PC-9 (cell line): ENCODE results near the gene GSC. TPM values are rescaled to one million over a fixed set of nuclear protein-coding genes. Genes with fewer than 3 reads are reported as not detected.

Experiments used
- BruUV-seq: library from RNA; stranded (reverse); fragments of 400-500 nt; replicated peaks from 2 replicates; lab custom pipeline; 2021; lab: Mats Ljungman, UMichigan
- CTCF ChIA-PET: fragments of 300-600 bp; sonication (Branson Sonifier 250); formaldehyde crosslinking; loops from one replicate; lab custom pipeline; 2022; ENCODE audit warnings: antibody characterized with exemption; lab: Charles Lee
- POLR2A ChIA-PET: fragments of 300-600 bp; sonication (Branson Sonifier 250); formaldehyde crosslinking; loops from one replicate; lab custom pipeline; 2022; ENCODE audit warnings: antibody characterized with exemption; ENCODE audit not compliant: unreplicated experiment; lab: Charles Lee
- DNase-seq, 2 experiments: peaks; one replicate each; pipeline versions ENCODE4 v3.0.0 to v3.0.0-alpha.2; 2015 to 2022; ENCODE audit warnings: mixed read lengths in 1 of 2
- H2AFZ ChIP-seq: fragments of 200-600 bp; sonication (generic); 2 replicates; pipeline ENCODE4 v1.8.1; 2017; ENCODE audit warnings: antibody characterized with exemption
- H3F3A ChIP-seq: fragments of 200-600 bp; sonication (generic); 2 replicates; pipeline ENCODE4 v1.8.1; 2017; ENCODE audit warnings: antibody characterized with exemption, mild to moderate bottlenecking, low read depth; ENCODE audit not compliant: insufficient read depth
- H3K27ac ChIP-seq: fragments of 200-600 bp; sonication (generic); 2 replicates; pipeline ENCODE4 v1.6.1; 2016; ENCODE audit warnings: mixed run types
- H3K27me3 ChIP-seq: fragments of 200-600 bp; sonication (generic); 2 replicates; pipeline ENCODE4 v1.6.1; 2016; ENCODE audit warnings: low read depth, mixed run types; ENCODE audit not compliant: insufficient read depth
- H3K36me3 ChIP-seq: fragments of 200-600 bp; sonication (generic); 2 replicates; pipeline ENCODE4 v1.6.1; 2016; ENCODE audit warnings: low read depth, mixed run types
- H3K4me1 ChIP-seq: fragments of 200-600 bp; sonication (generic); replicated peaks from 2 replicates; pipeline ENCODE4 v1.6.1; 2016; ENCODE audit warnings: mixed run types; ENCODE audit not compliant: insufficient read depth
- H3K4me2 ChIP-seq: fragments of 200-600 bp; sonication (generic); 2 replicates; pipeline ENCODE4 v1.6.1; 2017; ENCODE audit warnings: mixed run types
- H3K4me3 ChIP-seq: fragments of 200-600 bp; sonication (generic); 2 replicates; pipeline ENCODE4 v1.6.1; 2016; ENCODE audit warnings: mixed run types
- H3K79me2 ChIP-seq: fragments of 200-600 bp; sonication (generic); 2 replicates; pipeline ENCODE4 v1.6.1; 2017; ENCODE audit warnings: low read depth, mixed run types
- H3K9me2 ChIP-seq: fragments of 200-600 bp; sonication (generic); 2 replicates; pipeline ENCODE4 v1.8.1; 2017; ENCODE audit warnings: mild to moderate bottlenecking; ENCODE audit not compliant: insufficient read depth
- H3K9me3 ChIP-seq: fragments of 200-600 bp; sonication (generic); 2 replicates; pipeline ENCODE4 v1.8.1; 2016; ENCODE audit warnings: low read depth; ENCODE audit not compliant: insufficient read depth
- H4K20me1 ChIP-seq: fragments of 200-600 bp; sonication (generic); 2 replicates; pipeline ENCODE4 v1.8.1; 2017; ENCODE audit not compliant: insufficient read depth
- EZH2 ChIP-seq: fragments of 200-600 bp; sonication (generic); IDR thresholded peaks from 2 replicates; pipeline ENCODE4 v1.8.0; 2017; ENCODE audit warnings: antibody characterized with exemption, low read depth
- intact Hi-C: fragments of 100-400 bp; cut with micrococcal nuclease; formaldehyde crosslinking; loops from one replicate; pipeline ENCODE4 v1.10.0; 2022; ENCODE audit not compliant: unreplicated experiment
- total RNA-seq: library from RNA; stranded (reverse); gene quantifications from 2 replicates; pipeline ENCODE4 v1.2.3, GENCODE V29; 2021
- TF ChIP-seq, protein P1 (sequence below): fragments of 200-600 bp; sonication (generic); conservative IDR thresholded peaks from 2 replicates; pipeline ENCODE4 v1.6.1; 2017; ENCODE audit warnings: mixed run types, antibody characterized with exemption, mild to moderate bottlenecking, moderate library complexity

The GSC gene
- total RNA-seq, 1 experiment from 2014 or later: not detected

DNA sequence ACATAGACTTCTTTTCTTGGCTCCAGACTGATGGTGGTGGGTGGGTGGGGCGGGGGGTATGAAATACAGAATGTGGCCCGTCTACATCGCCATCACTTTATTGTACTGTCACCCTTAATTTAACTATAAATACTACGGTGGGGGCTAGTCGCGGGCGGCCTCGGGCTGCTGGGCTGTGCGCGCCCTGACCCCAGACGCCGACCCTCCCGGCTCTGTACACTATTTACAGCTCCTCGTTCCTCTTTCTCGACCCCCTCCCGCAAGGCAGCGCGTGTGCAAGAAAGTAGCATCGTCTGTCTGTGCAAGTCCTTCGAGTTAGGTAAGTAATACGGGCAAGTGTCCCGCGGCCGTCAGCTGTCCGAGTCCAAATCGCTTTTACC, 1.8 kb downstream of the GSC start:
- Histone ChIP-seq H3K79me2 (no peaks in the 10 kb centered on the region), H3K27ac (no peak overlapping the region), H4K20me1 (no peaks in the 10 kb centered on the region), H3K27me3 (peaks cover 37% of the 10 kb centered on the region), H3K4me2 (no peak overlapping the region), H3K9me3 (no peaks in the 10 kb centered on the region), H3K4me3 (no peak overlapping the region), H3F3A (no peaks in the 10 kb centered on the region), H3K36me3 (no peaks in the 10 kb centered on the region), H2AFZ (no peak overlapping the region), H3K9me2 (no peaks in the 10 kb centered on the region), H3K4me1 (no peaks in the 10 kb centered on the region)
- TF ChIP-seq EZH2: no peak
- TF ChIP-seq, protein P1, sequence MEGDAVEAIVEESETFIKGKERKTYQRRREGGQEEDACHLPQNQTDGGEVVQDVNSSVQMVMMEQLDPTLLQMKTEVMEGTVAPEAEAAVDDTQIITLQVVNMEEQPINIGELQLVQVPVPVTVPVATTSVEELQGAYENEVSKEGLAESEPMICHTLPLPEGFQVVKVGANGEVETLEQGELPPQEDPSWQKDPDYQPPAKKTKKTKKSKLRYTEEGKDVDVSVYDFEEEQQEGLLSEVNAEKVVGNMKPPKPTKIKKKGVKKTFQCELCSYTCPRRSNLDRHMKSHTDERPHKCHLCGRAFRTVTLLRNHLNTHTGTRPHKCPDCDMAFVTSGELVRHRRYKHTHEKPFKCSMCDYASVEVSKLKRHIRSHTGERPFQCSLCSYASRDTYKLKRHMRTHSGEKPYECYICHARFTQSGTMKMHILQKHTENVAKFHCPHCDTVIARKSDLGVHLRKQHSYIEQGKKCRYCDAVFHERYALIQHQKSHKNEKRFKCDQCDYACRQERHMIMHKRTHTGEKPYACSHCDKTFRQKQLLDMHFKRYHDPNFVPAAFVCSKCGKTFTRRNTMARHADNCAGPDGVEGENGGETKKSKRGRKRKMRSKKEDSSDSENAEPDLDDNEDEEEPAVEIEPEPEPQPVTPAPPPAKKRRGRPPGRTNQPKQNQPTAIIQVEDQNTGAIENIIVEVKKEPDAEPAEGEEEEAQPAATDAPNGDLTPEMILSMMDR: no peak
- CTCF ChIA-PET: no interaction called here
- BruUV-seq: no TSS peak
- intact Hi-C loops: no loop called here
- DNase-seq: no peak
- POLR2A ChIA-PET: no interaction called here

DNA sequence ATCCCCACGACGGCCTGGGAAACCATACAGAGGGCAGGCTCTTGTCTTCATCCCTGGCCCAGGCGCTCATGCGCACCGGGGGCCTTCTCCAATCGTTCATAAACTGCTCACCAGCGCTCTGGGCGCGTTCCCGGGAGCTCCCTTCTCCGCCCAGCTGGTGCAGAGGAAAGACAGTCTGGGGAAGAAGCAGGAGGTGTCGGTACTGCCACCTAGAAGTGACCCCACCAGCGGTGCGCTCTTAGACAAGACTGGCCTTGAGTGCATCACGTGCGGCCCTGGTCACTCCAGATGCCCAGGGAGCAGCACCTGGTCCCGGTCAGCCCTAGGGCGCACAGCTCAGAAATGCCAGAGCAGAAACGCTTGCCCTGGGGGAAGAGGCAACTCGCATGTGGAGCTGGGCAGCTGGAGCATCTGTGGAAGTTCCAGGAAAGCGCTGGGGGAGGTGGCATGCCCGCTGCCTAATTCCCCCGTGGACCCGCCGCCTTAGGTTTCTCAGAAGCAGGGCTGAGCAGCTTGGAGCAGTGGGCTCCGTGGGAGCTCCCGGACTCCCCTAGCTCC, 2.5 kb downstream of the GSC start:
- TF ChIP-seq EZH2: no peak
- TF ChIP-seq, protein P1: no peak

DNA sequence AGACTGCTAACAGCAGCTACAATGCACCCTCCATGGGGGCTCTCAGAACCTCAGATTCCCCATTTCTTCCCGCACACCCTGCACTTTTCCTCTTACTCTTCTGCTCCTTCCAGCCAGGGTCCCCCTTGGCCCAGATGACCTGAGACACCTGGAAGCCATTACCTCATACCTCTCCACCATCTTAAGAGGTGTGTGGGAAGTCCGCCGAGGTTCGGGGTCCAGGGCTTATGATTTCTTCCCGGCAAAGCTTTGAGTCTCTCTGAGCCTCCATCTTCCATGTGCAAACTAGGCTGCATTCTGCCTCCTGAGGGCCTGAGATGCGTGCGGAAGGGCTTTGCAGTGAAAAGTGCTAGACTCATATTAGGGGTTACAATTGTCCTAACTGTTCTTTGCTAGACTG, 5.3 kb downstream of the GSC start:
- peaks cover 42% of the 10 kb centered on the region; the same call in 1 of the 2 replicates for H3K27me3 ChIP-seq
- H4K20me1 ChIP-seq: no peaks in the 10 kb centered on the region
- ChIA-PET CTCF (no interaction called here), POLR2A (no interaction called here)
- no peaks in the 10 kb centered on the region for H3K4me1 ChIP-seq
- no peak overlapping the region for H3K4me3 ChIP-seq
- no peak for TF ChIP-seq EZH2
- TF ChIP-seq, protein P1: no peak
- no peaks in the 10 kb centered on the region for H3K36me3 ChIP-seq
- H3K9me2 ChIP-seq: no peaks in the 10 kb centered on the region
- intact Hi-C loops: no loop called here
- DNase-seq: no peak
- no TSS peak for BruUV-seq
- H3K27ac ChIP-seq: no peak overlapping the region
- H3K79me2 ChIP-seq: no peaks in the 10 kb centered on the region
- H3K4me2 ChIP-seq: no peak overlapping the region
- no peak overlapping the region for H2AFZ ChIP-seq
- no peaks in the 10 kb centered on the region for H3F3A ChIP-seq
- H3K9me3 ChIP-seq: no peaks in the 10 kb centered on the region

More for the DNA sequence above, 2.5 kb downstream of the GSC start:
- ChIA-PET CTCF (no interaction called here), POLR2A (no interaction called here)
- Histone ChIP-seq H4K20me1 (no peaks in the 10 kb centered on the region), H3F3A (no peaks in the 10 kb centered on the region), H3K4me2 (no peak overlapping the region), H3K36me3 (no peaks in the 10 kb centered on the region), H3K9me2 (no peaks in the 10 kb centered on the region), H2AFZ (no peak overlapping the region), H3K27me3 (peaks cover 40% of the 10 kb centered on the region), H3K4me3 (no peak overlapping the region), H3K79me2 (no peaks in the 10 kb centered on the region), H3K4me1 (no peaks in the 10 kb centered on the region), H3K27ac (no peak overlapping the region), H3K9me3 (no peaks in the 10 kb centered on the region)
- intact Hi-C loops: no loop called here
- no TSS peak for BruUV-seq
- DNase-seq: no peak
